ENCODE data around the gene STARD8.

DNA sequence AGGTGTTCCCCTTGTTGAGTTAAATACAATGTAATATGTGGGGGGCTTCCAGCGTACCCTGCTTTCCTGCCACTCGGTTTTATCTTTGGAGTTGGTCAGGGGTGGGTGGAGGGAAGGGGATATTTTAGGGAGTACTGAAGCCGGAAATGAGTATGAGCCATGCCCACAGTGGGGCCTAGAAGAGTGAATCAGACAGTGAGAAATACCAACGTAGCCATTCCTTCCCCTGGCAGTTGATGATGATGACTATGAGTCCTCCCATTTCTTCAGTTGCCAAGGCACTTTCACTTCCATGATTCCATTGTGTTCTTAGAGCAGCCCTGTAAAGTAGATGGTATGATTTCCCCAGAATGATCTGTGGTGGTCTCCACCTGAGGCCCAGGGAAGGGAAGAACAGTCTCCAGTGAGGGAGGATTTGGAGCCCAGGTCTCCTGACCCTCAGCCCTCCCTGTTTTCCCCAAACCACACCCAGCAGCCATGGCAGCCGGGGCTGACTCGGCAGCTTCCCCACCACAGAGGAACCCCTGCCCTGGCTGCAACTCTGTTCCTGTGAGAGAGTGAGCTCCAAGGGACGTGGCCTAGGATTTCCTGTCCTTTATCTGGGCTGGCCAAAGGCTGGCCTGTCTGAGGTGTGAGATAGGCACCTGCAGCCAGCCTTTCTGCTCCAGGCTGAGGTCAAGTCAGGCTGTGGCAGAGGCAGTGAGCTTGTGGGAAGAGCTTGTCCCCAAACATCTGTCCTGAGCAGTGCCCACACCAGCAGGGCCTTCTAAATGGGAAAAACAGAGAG, 52.7 kb downstream of the STARD8 start:
- TF ChIP-seq, protein P1, sequence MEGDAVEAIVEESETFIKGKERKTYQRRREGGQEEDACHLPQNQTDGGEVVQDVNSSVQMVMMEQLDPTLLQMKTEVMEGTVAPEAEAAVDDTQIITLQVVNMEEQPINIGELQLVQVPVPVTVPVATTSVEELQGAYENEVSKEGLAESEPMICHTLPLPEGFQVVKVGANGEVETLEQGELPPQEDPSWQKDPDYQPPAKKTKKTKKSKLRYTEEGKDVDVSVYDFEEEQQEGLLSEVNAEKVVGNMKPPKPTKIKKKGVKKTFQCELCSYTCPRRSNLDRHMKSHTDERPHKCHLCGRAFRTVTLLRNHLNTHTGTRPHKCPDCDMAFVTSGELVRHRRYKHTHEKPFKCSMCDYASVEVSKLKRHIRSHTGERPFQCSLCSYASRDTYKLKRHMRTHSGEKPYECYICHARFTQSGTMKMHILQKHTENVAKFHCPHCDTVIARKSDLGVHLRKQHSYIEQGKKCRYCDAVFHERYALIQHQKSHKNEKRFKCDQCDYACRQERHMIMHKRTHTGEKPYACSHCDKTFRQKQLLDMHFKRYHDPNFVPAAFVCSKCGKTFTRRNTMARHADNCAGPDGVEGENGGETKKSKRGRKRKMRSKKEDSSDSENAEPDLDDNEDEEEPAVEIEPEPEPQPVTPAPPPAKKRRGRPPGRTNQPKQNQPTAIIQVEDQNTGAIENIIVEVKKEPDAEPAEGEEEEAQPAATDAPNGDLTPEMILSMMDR (IDR thresholded peaks at IDR 0.05) = no peak
- TF ChIP-seq ZFX (IDR thresholded peaks at IDR 0.05; ENCODE audit: borderline replicate concordance) = no peak
